Spinal cord (tissue), 10 donors: ENCODE data around the gene PRR23A. TPM values are rescaled to one million over a fixed set of nuclear protein-coding genes. Genes with fewer than 3 reads are reported as not detected.
"Not testable (repeated sequence)": the region's sequence is repeated elsewhere in the genome, so short reads cannot be mapped to it uniquely, and the experiment has no call there.

Experiments used
- DNase-seq, 6 donors: peaks; one replicate each; pipeline versions ENCODE4 v3.0.0 to v3.0.0-alpha.2; 2013 to 2015; ENCODE audit warnings: low spot score in 6 of 6, low read depth in 4 of 6
- H3K27ac ChIP-seq: one replicate; pipeline ENCODE4 v1.5.1; 2013; ENCODE audit warnings: low read depth, low read length, control low read depth
- H3K27me3 ChIP-seq: one replicate; pipeline ENCODE4 v1.6.1; 2013; ENCODE audit warnings: low read length; ENCODE audit not compliant: control insufficient read depth, insufficient read depth
- H3K36me3 ChIP-seq: one replicate; pipeline ENCODE4 v1.6.1; 2013; ENCODE audit warnings: low read length; ENCODE audit not compliant: control insufficient read depth, insufficient read depth
- H3K4me1 ChIP-seq: one replicate; pipeline ENCODE4 v1.6.1; 2013; ENCODE audit warnings: low read length; ENCODE audit not compliant: control insufficient read depth, insufficient read depth
- H3K4me3 ChIP-seq: one replicate; pipeline ENCODE4 v1.5.1; 2013; ENCODE audit warnings: low read depth, low read length, control low read depth
- H3K9me3 ChIP-seq: one replicate; pipeline ENCODE4 v1.6.1; 2013; ENCODE audit warnings: low read length; ENCODE audit not compliant: control insufficient read depth, insufficient read depth
- WGBS: methylation state at CpG from one replicate; pipeline ENCODE4 v1.1.5; 2013; ENCODE audit warnings: missing lambda C conversion rate; ENCODE audit not compliant: insufficient coverage; 5-methylcytosine and 5-hydroxymethylcytosine counted together
- long read RNA-seq, 4 donors: transcript quantifications; one replicate each; lab custom pipeline, GENCODE V29; 2026
- polyA plus RNA-seq, 2 donors: library from polyadenylated mRNA; unstranded; fragments of 120-200 nt; gene quantifications; one replicate each; pipeline ENCODE4 v1.2.1, GENCODE V29; 2013; ENCODE audit not compliant: insufficient read length in 2 of 2
- total RNA-seq, 2 donors: library from RNA; depleted of rRNA in 1 of 2; stranded (reverse); fragments of 120-200 nt in 1 of 2; fragments of >200 nt in 1 of 2; gene quantifications; one replicate each; pipeline versions ENCODE4 v1.2.3 to v1.2.4, GENCODE V29; 2013 to 2014
- donor health status: healthy.

PRR23A gene
- total RNA-seq (not detected), polyA plus RNA-seq (not detected)
- long read RNA-seq, donor 1, result 0 reads
- long read RNA-seq, donor 2, partial matches to known transcripts, result 0 of 2 reads
- long read RNA-seq, donor 2, other reads (novel, unspliced or antisense), result 0 of 2 reads
- long read RNA-seq, donor 3, result 0 reads
- long read RNA-seq, donor 4, result 0 reads

DNA sequence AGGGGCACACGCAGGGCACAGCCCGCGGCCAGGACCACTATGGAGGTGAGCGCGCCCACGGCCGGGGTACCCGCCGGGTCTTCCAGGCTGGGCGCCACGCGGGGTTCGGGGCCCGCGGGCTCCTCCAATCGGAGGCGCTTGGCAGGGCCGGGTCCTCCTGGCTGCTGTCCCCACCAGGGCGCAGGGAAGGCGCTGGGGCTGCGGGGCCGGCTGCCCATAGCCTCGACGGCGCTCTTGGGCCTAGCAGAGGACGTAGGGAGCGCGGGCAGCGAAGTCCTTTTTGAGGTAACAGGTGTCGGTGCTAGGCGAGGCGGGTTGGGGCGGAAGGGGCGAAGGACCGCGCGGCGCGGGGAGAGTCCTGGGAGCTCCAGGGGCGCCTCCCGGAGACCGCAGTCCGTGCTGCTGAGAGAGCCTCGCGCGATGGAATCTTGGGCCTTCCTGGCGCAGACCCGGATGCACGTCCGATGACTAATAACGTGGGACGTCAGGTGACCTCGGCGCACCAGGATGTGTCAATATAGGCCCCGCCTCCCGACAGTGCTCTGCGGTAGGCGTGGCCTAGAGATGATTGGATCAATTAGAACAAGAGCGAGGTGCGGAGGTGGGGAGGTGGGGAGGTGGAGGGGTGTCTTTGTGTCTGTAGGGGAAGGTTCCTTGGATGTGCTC lies at the start of gene PRR23A:
PRR23A (minus strand) TSS at position 218 of the 666 bp plus-strand sequence; CDS start at position 218, 0 bp downstream.
- WGBS, result 72% methylated on average over 58 of the region's 60 CpGs
- Histone ChIP-seq H3K27me3 (no peaks in the 10 kb centered on the region), H3K27ac (no peak within 1 kb of the TSS), H3K36me3 (no peaks in the 10 kb centered on the region), H3K9me3 (peaks cover 3% of the 10 kb centered on the region), H3K4me1 (no peaks in the 10 kb centered on the region), H3K4me3 (no peak within 1 kb of the TSS)
- no peak for DNase-seq

DNA sequence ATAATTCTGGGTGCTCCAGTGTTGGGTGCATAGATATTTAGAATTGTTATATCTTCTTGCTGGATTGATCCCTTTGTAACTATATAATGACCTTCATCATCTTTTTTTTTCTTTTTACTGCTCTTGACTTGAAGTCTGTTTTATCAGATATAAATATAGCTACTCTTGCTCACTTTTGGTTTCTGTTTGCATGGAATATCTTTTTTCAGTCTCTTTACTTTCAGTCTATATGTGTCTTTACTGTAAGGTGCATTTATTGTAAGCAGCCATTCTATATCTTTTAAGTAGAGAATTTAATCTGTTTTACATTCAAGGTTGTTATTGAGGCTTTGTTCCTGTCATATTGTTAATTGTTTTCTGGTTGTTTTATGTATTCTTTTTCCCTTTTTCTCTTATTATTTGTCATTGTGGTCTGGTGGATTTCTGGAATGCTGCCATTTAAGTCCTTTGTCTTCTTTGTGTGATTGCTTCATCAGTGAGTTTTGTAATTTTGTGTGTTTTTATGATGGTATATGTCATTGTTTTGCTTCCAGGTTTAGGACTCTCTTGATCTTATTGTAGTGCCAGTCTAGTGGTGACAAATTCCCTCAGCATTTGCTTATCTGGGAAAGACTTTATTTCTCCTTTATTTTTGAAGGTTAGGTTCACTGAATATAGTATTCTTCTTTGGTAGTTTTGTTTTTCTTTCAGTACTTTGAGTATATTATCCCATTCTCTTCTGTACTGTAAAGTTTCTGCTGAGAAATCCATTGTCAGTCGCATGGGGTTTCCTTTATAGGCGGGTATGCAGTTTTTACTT lies 46.9 kb upstream of the PRR23A start:
- H3K27ac ChIP-seq, result no peak overlapping the region
- no peak for DNase-seq
- no peaks in the 10 kb centered on the region for H3K36me3 ChIP-seq
- H3K27me3 ChIP-seq, result no peaks in the 10 kb centered on the region
- H3K9me3 ChIP-seq, result peaks cover 1% of the 10 kb centered on the region
- no peaks in the 10 kb centered on the region for H3K4me1 ChIP-seq
- no CpG with 5 or more reads among the region's 2 CpGs for WGBS
- H3K4me3 ChIP-seq, result no peak overlapping the region

DNA sequence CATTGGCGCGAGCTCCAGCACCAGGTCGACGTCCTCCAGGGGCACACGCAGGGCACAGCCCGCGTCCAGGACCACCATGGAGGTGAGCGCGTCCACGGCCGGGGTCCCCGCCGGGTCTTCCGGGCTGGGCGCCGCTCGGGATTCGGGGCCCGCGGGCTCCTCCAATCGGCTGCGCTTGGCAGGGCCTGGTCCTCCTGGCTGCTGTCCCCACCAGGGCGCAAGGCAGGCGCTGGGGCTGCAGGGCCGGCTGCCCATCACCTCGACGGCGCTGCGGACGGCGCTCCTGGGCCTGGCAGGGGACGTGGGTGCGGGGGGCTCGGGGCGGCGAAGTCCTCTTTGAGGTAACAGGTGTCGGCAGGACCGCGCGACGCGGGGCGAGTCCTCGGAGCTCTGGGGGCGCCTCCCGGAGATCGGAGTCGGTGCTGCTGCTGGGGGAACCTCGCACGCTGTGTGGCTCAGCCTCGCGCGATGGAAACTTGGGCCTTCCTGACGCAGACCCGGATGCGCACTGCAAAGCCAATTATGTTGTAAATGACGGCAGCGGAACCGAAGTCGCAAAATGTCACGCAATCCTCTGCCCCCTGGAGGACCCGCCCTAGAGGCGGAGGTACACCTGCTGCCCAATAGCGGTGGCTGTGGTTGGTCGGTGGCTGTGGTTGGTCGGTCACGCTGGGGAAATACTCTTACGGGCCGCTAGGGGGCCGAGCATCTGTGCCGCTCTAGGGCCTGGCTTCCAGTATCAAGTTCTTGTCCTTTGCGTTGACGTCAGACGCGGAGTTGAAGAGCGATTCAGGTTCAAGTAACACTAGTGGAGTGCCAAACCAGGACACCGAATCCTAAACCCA lies 38.5 kb upstream of the PRR23A start, which contains the start of gene PRR23C:
PRR23C (minus strand) TSS at position 527 of the 845 bp plus-strand sequence; CDS start at position 255, 272 bp downstream.
- Histone ChIP-seq H3K36me3 (no peaks in the 10 kb centered on the region), H3K27ac (no peak within 1 kb of the TSS)

DNA sequence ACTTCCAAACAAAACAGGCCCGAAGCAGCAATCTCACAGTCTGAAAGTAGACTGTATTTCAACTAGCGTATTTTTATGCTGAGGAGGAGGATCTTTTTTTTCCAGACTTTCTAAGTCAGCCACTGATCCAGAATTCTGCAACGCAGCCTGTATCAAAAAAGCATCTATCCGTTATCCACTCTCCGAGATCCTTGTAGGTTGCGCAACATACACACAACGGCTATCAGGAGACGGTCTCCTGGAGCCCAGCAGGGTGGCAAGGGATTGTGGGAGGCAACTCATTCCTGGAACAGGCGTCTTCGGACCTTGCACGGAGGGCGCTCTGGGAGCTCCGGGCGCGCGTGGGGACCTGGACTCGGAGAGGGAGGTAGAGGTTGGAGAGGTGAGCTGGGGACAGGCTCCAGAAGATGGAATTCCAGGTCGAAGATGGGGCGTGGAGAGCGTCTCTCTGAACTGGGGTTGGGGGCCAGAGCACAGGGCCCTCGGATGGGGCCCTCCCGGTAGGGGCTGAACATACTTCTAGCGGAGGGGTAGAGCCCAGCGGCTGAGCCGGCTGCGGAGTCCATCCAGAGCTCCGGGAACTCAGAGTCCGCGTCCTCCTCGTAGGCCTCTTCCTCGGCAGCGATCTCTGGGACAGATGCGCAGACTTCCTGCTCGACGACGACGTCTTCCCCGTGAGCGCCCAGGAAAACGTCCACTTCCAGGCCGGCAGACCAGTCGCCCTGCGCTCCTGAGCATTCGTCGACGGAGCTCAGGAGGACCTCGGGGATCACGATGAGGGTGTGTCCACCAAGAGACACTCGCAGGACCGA lies 37.7 kb upstream of the PRR23A start:
- no peaks in the 10 kb centered on the region for H3K27me3 ChIP-seq
- no peaks in the 10 kb centered on the region for H3K36me3 ChIP-seq
- WGBS, result 75% methylated on average over 48 of the region's 50 CpGs
- no peak for DNase-seq
- H3K4me3 ChIP-seq, result no peak overlapping the region
- no peak overlapping the region for H3K27ac ChIP-seq
- H3K4me1 ChIP-seq, result no peaks in the 10 kb centered on the region
- H3K9me3 ChIP-seq, result no peaks in the 10 kb centered on the region

More for the DNA sequence above, 38.5 kb upstream of the PRR23A start, which contains the start of gene PRR23C:
- Histone ChIP-seq H3K4me1 (no peaks in the 10 kb centered on the region), H3K4me3 (no peak within 1 kb of the TSS), H3K27me3 (no peaks in the 10 kb centered on the region), H3K9me3 (no peaks in the 10 kb centered on the region)
- 50% methylated on average over 76 of the region's 77 CpGs for WGBS
- no peak for DNase-seq

DNA sequence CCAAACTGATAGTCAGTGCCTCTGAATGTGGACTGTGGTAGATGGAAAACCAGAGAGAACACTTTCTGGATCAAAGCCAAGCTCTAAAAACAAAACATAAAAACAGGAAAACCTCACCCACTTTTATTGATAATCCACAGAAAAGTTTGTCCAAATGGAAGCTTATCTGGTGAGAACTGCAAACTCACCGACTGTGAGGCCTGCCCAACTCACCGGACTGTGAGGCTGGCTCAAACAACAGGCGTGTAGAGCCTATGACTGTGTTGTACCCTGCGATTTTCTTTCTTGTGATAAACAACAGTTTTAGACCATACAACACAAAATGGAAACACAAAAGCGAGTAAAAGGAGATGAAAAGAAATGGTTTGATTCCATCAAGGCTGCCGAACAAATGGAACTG lies 31.4 kb upstream of the PRR23A start:
- Histone ChIP-seq H3K27me3 (no peaks in the 10 kb centered on the region), H3K36me3 (no peaks in the 10 kb centered on the region), H3K9me3 (no peaks in the 10 kb centered on the region), H3K4me3 (no peak overlapping the region), H3K4me1 (no peaks in the 10 kb centered on the region), H3K27ac (no peak overlapping the region)
- DNase-seq, result no peak
- 84% methylated on average over 4 of the region's 6 CpGs for WGBS

DNA sequence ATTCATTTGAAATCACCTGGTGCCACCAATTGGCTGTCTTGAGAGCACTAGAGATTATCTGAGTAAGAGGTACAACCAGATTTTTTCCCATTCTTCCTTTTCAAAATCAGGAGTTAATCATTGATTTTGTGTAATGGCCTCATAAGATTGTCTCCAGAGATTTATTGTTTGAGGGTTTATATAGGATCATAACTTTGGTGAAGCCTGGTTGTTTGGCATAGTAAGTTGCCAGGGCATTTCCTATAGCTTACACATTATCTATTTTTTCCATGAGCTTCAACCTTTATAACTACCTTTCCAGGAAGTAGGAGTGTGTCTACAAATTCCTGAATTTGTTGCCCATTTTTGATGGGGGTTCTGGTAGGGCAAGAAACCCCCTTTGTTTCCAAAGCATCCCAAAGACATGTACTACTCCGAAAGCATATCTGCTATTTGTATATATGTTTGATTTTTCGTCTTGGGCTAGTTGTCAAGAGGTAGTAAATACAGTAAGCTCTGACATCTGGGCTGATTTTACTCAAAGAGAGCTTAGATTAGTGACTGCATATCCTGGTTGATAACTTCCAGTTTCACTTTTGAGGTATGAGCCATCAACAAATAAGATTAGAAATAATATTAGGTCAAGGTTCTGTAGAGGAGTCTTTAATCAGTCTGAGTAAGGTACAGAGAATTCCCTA lies 26.4 kb upstream of the PRR23A start:
- no peaks in the 10 kb centered on the region for H3K27me3 ChIP-seq
- no peaks in the 10 kb centered on the region for H3K9me3 ChIP-seq
- H3K36me3 ChIP-seq, result no peaks in the 10 kb centered on the region
- H3K4me1 ChIP-seq, result no peaks in the 10 kb centered on the region
- no CpG with 5 or more reads among the region's 2 CpGs for WGBS
- DNase-seq, result no peak
- no peak overlapping the region for H3K4me3 ChIP-seq
- H3K27ac ChIP-seq, result no peak overlapping the region

DNA sequence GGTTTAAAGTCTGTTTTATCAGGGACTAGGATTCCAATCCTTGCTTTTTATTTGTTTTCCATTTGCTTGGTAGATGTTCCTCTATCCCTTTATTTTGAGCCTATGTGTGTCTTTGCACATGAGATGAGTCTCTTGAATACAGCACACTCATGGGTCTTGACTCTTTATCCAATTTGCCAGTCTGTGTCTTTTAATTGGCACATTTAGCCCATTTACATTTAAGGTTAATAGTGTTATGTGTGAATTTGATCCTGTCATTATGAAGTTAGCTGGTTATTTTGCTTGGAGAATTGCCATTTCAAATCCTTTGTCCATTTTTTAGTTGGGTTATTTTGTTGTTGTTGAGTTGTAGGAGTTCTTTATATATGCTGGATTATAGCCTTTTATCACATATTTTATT lies 24.5 kb upstream of the PRR23A start:
- H3K4me3 ChIP-seq, H3K9me3 ChIP-seq, H3K27me3 ChIP-seq, H3K36me3 ChIP-seq, H3K4me1 ChIP-seq, DNase-seq, H3K27ac ChIP-seq: not testable (repeated sequence)

DNA sequence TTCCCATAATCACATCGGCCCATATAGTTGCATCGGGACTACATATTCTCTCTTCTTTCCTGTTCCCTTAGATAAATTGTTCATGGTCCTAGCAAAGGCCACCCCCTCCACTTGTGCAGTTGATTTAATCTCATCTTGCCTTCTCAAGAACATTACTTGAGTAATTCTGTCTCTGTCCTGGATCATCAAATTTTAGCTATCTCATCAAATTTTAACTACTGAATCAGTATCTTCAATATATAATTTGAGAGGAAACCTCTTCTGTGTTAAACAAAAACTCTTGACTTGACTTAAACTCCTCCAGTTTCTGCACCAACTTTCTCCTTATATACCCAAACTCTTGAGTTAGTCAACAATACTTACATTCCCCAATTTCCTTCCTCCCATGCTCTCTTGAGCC lies 18.9 kb upstream of the PRR23A start:
- 92% methylated on average over 2 of the region's 2 CpGs for WGBS
- Histone ChIP-seq H3K27ac (no peak overlapping the region), H3K27me3 (no peaks in the 10 kb centered on the region), H3K36me3 (no peaks in the 10 kb centered on the region), H3K4me1 (no peaks in the 10 kb centered on the region), H3K4me3 (no peak overlapping the region), H3K9me3 (no peaks in the 10 kb centered on the region)
- no peak for DNase-seq
